ENCODE results near the gene ARFIP1.
"Not testable (repeated sequence)": the region's sequence is repeated elsewhere in the genome, so short reads cannot be mapped to it uniquely, and the experiment has no call there.

The ARFIP1 gene

DNA sequence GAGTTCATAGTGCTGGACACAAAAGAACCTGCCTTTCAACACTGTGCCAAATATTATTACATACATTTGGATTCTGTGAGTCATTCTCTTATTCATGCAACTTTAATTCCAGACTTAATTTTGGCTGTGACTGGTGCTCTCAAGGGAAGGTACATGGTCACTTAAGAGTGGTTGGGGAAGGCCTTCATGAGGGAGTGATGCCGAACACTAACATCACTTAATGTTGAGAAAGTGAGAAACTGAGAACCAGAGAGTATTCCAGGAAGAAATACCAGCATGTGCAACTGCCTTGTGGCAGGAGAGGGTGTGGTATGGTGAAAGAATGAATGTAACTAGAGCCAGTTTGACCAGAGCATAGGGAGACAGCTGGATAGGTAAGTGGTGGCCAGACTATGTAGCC, 114.9 kb downstream of the ARFIP1 start:
- H3K4me3 ChIP-seq (ENCODE audit: low read depth, low read length) = no peak overlapping the region
- TF ChIP-seq MYC (IDR thresholded peaks at IDR 0.05; ENCODE audit: low read depth, low read length) (no peak), POLR2A (IDR thresholded peaks at IDR 0.05; ENCODE audit: extremely low read depth, insufficient read length) (no peak)
- TF ChIP-seq, protein P1, sequence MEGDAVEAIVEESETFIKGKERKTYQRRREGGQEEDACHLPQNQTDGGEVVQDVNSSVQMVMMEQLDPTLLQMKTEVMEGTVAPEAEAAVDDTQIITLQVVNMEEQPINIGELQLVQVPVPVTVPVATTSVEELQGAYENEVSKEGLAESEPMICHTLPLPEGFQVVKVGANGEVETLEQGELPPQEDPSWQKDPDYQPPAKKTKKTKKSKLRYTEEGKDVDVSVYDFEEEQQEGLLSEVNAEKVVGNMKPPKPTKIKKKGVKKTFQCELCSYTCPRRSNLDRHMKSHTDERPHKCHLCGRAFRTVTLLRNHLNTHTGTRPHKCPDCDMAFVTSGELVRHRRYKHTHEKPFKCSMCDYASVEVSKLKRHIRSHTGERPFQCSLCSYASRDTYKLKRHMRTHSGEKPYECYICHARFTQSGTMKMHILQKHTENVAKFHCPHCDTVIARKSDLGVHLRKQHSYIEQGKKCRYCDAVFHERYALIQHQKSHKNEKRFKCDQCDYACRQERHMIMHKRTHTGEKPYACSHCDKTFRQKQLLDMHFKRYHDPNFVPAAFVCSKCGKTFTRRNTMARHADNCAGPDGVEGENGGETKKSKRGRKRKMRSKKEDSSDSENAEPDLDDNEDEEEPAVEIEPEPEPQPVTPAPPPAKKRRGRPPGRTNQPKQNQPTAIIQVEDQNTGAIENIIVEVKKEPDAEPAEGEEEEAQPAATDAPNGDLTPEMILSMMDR (IDR thresholded peaks at IDR 0.05; ENCODE audit: low read depth, low read length) = no peak
- TF ChIP-seq, protein P2, sequence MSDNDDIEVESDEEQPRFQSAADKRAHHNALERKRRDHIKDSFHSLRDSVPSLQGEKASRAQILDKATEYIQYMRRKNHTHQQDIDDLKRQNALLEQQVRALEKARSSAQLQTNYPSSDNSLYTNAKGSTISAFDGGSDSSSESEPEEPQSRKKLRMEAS (IDR thresholded peaks at IDR 0.05; ENCODE audit: low read depth, low read length) = no peak
- DNase-seq (ENCODE audit: low read depth) = no peak

DNA sequence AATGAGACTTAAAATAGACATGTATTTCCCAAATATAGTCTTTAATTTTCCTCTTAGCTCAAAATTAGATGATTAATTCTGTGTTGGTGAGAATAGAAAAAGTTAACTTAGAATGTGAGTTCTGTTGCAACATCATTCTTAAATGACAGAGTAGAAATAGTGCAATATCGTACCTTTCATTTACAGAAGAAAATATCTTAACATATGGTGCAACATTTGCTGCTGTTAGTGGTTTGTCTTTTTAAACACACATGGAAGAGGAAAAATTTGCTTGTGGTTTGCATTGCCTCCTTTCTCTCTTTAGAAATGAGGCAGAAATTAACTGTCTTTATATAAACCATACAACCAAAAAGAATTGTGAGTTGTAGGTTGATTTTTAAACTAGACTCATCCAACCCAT, 117.1 kb downstream of the ARFIP1 start:
- TF ChIP-seq, protein P1 (IDR thresholded peaks at IDR 0.05; ENCODE audit: low read depth, low read length) = no peak

DNA sequence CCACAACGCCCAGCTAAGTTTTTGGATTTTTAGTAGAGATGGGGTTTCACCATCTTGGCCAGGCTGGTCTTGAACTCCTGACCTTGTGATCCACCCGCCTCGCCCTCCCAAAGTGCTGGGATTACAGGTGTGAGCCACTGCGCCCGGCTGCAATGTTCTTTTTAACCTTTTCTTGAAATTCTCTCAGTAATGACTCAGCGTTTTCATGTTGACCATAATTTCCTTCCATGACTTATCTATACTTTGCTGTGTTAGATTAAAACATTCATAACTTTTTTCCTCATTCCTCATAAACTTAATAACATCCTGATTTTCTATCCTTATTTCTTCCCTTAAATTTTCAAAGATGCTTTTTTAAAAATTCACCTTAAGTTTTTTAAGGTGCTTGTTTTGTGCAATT, 118.4 kb downstream of the ARFIP1 start:
- not testable (repeated sequence) for H3K4me3 ChIP-seq (ENCODE audit: low read depth, low read length); DNase-seq (ENCODE audit: low read depth)

More for the DNA sequence above, 117.1 kb downstream of the ARFIP1 start:
- no peak overlapping the region for H3K4me3 ChIP-seq (ENCODE audit: low read depth, low read length)
- DNase-seq (ENCODE audit: low read depth) = peak; percentile 26

DNA sequence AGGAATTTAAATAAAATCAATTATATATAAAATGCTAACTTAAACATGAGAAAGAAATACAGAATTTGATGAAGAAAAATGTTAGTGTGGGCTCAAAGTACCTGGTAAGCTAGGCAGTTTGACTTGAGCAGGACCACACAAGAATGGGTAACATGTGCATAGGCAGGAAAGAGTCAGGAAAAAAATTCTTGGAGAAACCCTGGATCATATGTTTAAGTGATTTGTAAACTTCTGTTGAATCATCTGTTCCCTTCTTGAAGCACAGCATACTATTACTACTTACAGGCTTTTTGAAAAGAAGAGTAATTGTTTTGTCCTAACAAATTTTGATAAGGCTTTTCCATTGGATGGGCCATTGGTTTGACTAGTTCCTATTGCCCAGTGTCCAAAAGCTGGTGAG, 118.9 kb downstream of the ARFIP1 start:
- TF ChIP-seq, protein P1 (IDR thresholded peaks at IDR 0.05; ENCODE audit: low read depth, low read length) = no peak
- TF ChIP-seq POLR2A (IDR thresholded peaks at IDR 0.05; ENCODE audit: extremely low read depth, insufficient read length) (no peak), MYC (IDR thresholded peaks at IDR 0.05; ENCODE audit: low read depth, low read length) (no peak)
- TF ChIP-seq, protein P2 (IDR thresholded peaks at IDR 0.05; ENCODE audit: low read depth, low read length) = no peak
- no peak for DNase-seq (ENCODE audit: low read depth)
- H3K4me3 ChIP-seq (ENCODE audit: low read depth, low read length) = no peak overlapping the region

DNA sequence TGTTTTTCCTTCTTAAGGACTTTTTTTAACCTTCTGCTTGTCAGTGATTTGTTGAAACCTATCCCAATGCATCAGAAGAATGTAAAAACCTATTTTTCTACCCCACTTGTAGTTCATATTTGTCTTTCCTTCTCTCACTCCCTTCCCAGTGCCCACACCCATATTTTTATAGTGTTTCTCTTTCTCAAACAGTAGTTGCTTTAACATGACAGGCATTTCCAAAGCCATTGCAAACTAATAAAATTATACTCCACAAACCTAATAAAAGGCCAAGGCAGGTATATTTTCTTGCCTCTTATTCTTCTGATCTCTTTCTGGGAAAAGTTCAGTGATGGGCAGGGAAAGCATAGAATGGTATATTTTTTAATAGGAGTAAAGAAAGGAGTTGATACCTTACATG, 120.6 kb downstream of the ARFIP1 start:
- no peak overlapping the region for H3K4me3 ChIP-seq (ENCODE audit: low read depth, low read length)
- no peak for DNase-seq (ENCODE audit: low read depth)
- TF ChIP-seq, protein P1 (IDR thresholded peaks at IDR 0.05; ENCODE audit: low read depth, low read length) = no peak
- no peak for TF ChIP-seq POLR2A (IDR thresholded peaks at IDR 0.05; ENCODE audit: extremely low read depth, insufficient read length)
- TF ChIP-seq, protein P2 (IDR thresholded peaks at IDR 0.05; ENCODE audit: low read depth, low read length) = no peak
- TF ChIP-seq MYC (IDR thresholded peaks at IDR 0.05; ENCODE audit: low read depth, low read length) = no peak

DNA sequence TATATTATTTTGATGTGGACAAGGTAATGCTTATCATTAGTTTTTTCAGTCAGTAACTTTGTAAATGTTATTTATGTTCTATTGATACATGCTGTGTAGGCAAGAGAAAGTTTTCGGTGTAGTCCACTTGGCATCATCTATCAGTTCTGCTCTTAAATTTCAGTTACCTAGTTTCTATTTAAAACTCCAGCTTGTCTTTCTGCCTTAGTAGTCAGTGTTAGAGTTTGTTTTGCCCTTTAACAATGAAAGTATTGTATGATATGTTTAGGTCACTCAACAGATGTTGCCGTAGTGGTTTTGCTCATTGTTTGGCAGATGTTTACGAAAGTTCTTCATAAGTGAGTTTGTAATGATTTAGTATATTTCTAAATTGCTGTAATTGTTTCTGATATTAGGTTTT, 121.5 kb downstream of the ARFIP1 start:
- no peak for TF ChIP-seq MYC (IDR thresholded peaks at IDR 0.05; ENCODE audit: low read depth, low read length)
- no peak for TF ChIP-seq POLR2A (IDR thresholded peaks at IDR 0.05; ENCODE audit: extremely low read depth, insufficient read length)
- TF ChIP-seq, protein P1 (IDR thresholded peaks at IDR 0.05; ENCODE audit: low read depth, low read length) = no peak
- TF ChIP-seq, protein P2 (IDR thresholded peaks at IDR 0.05; ENCODE audit: low read depth, low read length) = no peak
- no peak for DNase-seq (ENCODE audit: low read depth)
- H3K4me3 ChIP-seq (ENCODE audit: low read depth, low read length) = no peak overlapping the region
